Transverse colon (tissue), 4 donors: ENCODE data around the gene DNAH2.

Source experiments
- CTCF ChIP-seq, 5 experiments: fragments of 200-600 bp in 3 of 5; fragments of 450-650 bp in 2 of 5; sonication (generic) in 3 of 5; IDR thresholded peaks; 1 replicate in 2 of 5; 2 replicates in 3 of 5; pipeline ENCODE4 v1.5.1; 2016 to 2017; ENCODE audit warnings: antibody characterized with exemption in 5 of 5, inconsistent platforms in 3 of 5, mild to moderate bottlenecking in 2 of 5, moderate library complexity in 1 of 5
- EP300 ChIP-seq: sonication (generic); formaldehyde crosslinking; IDR thresholded peaks from one replicate; pipeline ENCODE4 v1.6.1; 2017; ENCODE audit warnings: antibody characterized with exemption, low read depth
- POLR2A ChIP-seq: fragments of 450-650 bp; IDR thresholded peaks from one replicate; pipeline ENCODE4 v1.6.1; 2016; ENCODE audit warnings: antibody characterized with exemption, mild to moderate bottlenecking, moderate library complexity
- POLR2AphosphoS5 ChIP-seq, 3 donors: sonication (generic); formaldehyde crosslinking; IDR thresholded peaks; one replicate each; pipeline ENCODE4 v1.6.1; 2016; ENCODE audit warnings: antibody characterized with exemption in 3 of 3

GRCh38 chr17:7831233-7831632, 113.7 kb downstream of the DNAH2 start:
- TF ChIP-seq POLR2A (no peak), CTCF (IDR thresholded peaks at IDR 0.05) (no peak), POLR2AphosphoS5 (IDR thresholded peaks at IDR 0.05) (no peak), EP300 (no peak)
